ENCODE measurements around the gene TUBB3. TPM values are rescaled to one million over a fixed set of nuclear protein-coding genes. Genes with fewer than 3 reads are reported as not detected.
"Not testable (repeated sequence)": the region's sequence is repeated elsewhere in the genome, so short reads cannot be mapped to it uniquely, and the experiment has no call there.

TUBB3 gene
- total RNA-seq, 1 experiment from 2014 or later: 135 TPM

GRCh38 chr16:89917773-89918452 lies 5.2 kb upstream of the TUBB3 start:
- peak; percentile 95 for DNase-seq (ENCODE audit: low read depth)

GRCh38 chr16:89918453-89919347 lies 4.4 kb upstream of the TUBB3 start, which contains the start of gene MC1R:
Gene MC1R (plus strand): TSS chr16:89918862. CDS start chr16:89919259, 397 bp downstream.
- DNase-seq (ENCODE audit: low read depth): peak; percentile 27

- DNase-seq (ENCODE audit: low read depth): no peak
Observed at GRCh38 chr16:89919535-89920406, 3.4 kb upstream of the TUBB3 start.

GRCh38 chr16:89920723-89921122 lies 2.4 kb upstream of the TUBB3 start:
- DNase-seq (ENCODE audit: low read depth): peak; percentile 44

- no peak for DNase-seq (ENCODE audit: low read depth)
Observed at GRCh38 chr16:89921131-89921701, 1.9 kb upstream of the TUBB3 start.

- peak; percentile 96 for DNase-seq (ENCODE audit: low read depth)
Observed at GRCh38 chr16:89921702-89922476, 1.3 kb upstream of the TUBB3 start.

- DNase-seq (ENCODE audit: low read depth): peak; percentile 91
Observed at GRCh38 chr16:89922477-89922883, 662 bp upstream of the TUBB3 start.

- peak; percentile 16 for DNase-seq (ENCODE audit: low read depth)
Observed at GRCh38 chr16:89923640-89924296, 626 bp downstream of the TUBB3 start.

- DNase-seq (ENCODE audit: low read depth): peak; percentile 43
Observed at GRCh38 chr16:89924297-89924924, 1.3 kb downstream of the TUBB3 start.

- DNase-seq (ENCODE audit: low read depth): no peak
Observed at GRCh38 chr16:89924925-89925307, 1.8 kb downstream of the TUBB3 start.

- DNase-seq (ENCODE audit: low read depth): no peak
Observed at GRCh38 chr16:89925596-89926079, 2.5 kb downstream of the TUBB3 start.

GRCh38 chr16:89931305-89931896 lies 8.3 kb downstream of the TUBB3 start:
- DNase-seq (ENCODE audit: low read depth): peak; percentile 0

- DNase-seq (ENCODE audit: low read depth): peak; percentile 1
Observed at GRCh38 chr16:89931964-89932363, 8.8 kb downstream of the TUBB3 start.

- DNase-seq (ENCODE audit: low read depth): not testable (repeated sequence)
Observed at GRCh38 chr16:89934019-89934418, 10.9 kb downstream of the TUBB3 start.

GRCh38 chr16:89934611-89935553 lies 11.7 kb downstream of the TUBB3 start:
- DNase-seq (ENCODE audit: low read depth): peak; percentile 2

GRCh38 chr16:89935620-89936019 lies 12.5 kb downstream of the TUBB3 start:
- DNase-seq (ENCODE audit: low read depth): not testable (repeated sequence)

- peak; percentile 0 for DNase-seq (ENCODE audit: low read depth)
Observed at GRCh38 chr16:89936034-89936433, 12.9 kb downstream of the TUBB3 start.

GRCh38 chr16:89936508-89936907 lies 13.4 kb downstream of the TUBB3 start:
- peak; percentile 0 for DNase-seq (ENCODE audit: low read depth)
